Astrocyte (in vitro differentiated cells and primary cell): Measurements from ENCODE around the gene C10orf143. TPM values are rescaled to one million over a fixed set of nuclear protein-coding genes. Genes with fewer than 3 reads are reported as not detected.

Experiments used
- DNase-seq: peaks from one replicate; pipeline ENCODE4 v3.0.0-alpha.2; 2010; ENCODE audit warnings: low read depth
- FAIRE-seq: peaks from 2 replicates; lab custom pipeline; 2011; peaks lifted over from hg19 to GRCh38; lab: Jason Lieb, UNC
- H2AFZ ChIP-seq: 2 replicates; pipeline ENCODE4 v1.6.0; 2012; ENCODE audit warnings: low read depth, low read length, inconsistent platforms
- H3K27ac ChIP-seq: 2 replicates; pipeline ENCODE4 v1.5.1; 2011; ENCODE audit warnings: low read depth, low read length, inconsistent platforms
- H3K27me3 ChIP-seq: 2 replicates; pipeline ENCODE4 v1.6.0; 2011; ENCODE audit warnings: low read length, inconsistent platforms; ENCODE audit not compliant: insufficient read depth
- H3K36me3 ChIP-seq: 2 replicates; pipeline ENCODE4 v1.5.1; 2011; ENCODE audit warnings: low read length, inconsistent platforms; ENCODE audit not compliant: insufficient read depth
- H3K4me1 ChIP-seq: 2 replicates; pipeline ENCODE4 v1.5.1; 2011; ENCODE audit warnings: low read length, inconsistent platforms; ENCODE audit not compliant: insufficient read depth
- H3K4me2 ChIP-seq: 2 replicates; pipeline ENCODE4 v1.6.0; 2012; ENCODE audit warnings: low read length, inconsistent platforms
- H3K4me3 ChIP-seq: 2 replicates; pipeline ENCODE4 v1.5.1; 2011; ENCODE audit warnings: low read depth, mild to moderate bottlenecking, low read length, inconsistent platforms; ENCODE audit not compliant: insufficient read depth
- H3K79me2 ChIP-seq: 2 replicates; pipeline ENCODE4 v1.6.0; 2012; ENCODE audit warnings: mild to moderate bottlenecking, low read length, inconsistent platforms; ENCODE audit not compliant: insufficient read depth
- H3K9ac ChIP-seq: 2 replicates; pipeline ENCODE4 v1.6.0; 2012; ENCODE audit warnings: mild to moderate bottlenecking, low read length, inconsistent platforms
- H3K9me3 ChIP-seq: 2 replicates; pipeline ENCODE4 v1.5.1; 2012; ENCODE audit warnings: low read depth, mild to moderate bottlenecking, low read length, inconsistent platforms; ENCODE audit not compliant: insufficient read depth
- H4K20me1 ChIP-seq: 2 replicates; pipeline ENCODE4 v1.6.0; 2012; ENCODE audit warnings: low read length, inconsistent platforms; ENCODE audit not compliant: insufficient read depth
- H3K27ac Mint-ChIP-seq: one replicate; pipeline ENCODE4 v1.8.0; 2021; ENCODE audit warnings: mild to moderate bottlenecking, mixed read lengths; ENCODE audit not compliant: unreplicated experiment
- H3K27me3 Mint-ChIP-seq: one replicate; pipeline ENCODE4 v1.8.0; 2021; ENCODE audit warnings: low read depth, mixed read lengths; ENCODE audit not compliant: unreplicated experiment
- H3K36me3 Mint-ChIP-seq: one replicate; pipeline ENCODE4 v1.8.0; 2021; ENCODE audit warnings: low read depth, mixed read lengths; ENCODE audit not compliant: unreplicated experiment
- H3K4me1 Mint-ChIP-seq: one replicate; pipeline ENCODE4 v1.8.0; 2021; ENCODE audit warnings: low read depth, mixed read lengths; ENCODE audit not compliant: unreplicated experiment
- H3K4me3 Mint-ChIP-seq: one replicate; pipeline ENCODE4 v1.8.0; 2021; ENCODE audit warnings: mild to moderate bottlenecking, moderate library complexity, mixed read lengths; ENCODE audit not compliant: unreplicated experiment
- H3K9me3 Mint-ChIP-seq: one replicate; pipeline ENCODE4 v1.8.0; 2021; ENCODE audit warnings: mild to moderate bottlenecking, mixed read lengths; ENCODE audit not compliant: unreplicated experiment
- EZH2 ChIP-seq: IDR thresholded peaks from 2 replicates; pipeline ENCODE4 v1.6.1; 2012; ENCODE audit warnings: mild to moderate bottlenecking, low read length, inconsistent platforms; ENCODE audit not compliant: insufficient read depth
- total RNA-seq: library from RNA; stranded (reverse); gene quantifications from 2 replicates; pipeline ENCODE4 v1.2.1, GENCODE V29; 2021
- TF ChIP-seq, protein P1 (sequence below): IDR thresholded peaks from 2 replicates; pipeline ENCODE4 v1.5.1; 2011; ENCODE audit warnings: low read depth, mild to moderate bottlenecking, inconsistent platforms, low read length, moderate library complexity; ENCODE audit not compliant: insufficient read depth

Gene C10orf143
- total RNA-seq, 1 donor from 2014 or later: 0.73 TPM

DNA sequence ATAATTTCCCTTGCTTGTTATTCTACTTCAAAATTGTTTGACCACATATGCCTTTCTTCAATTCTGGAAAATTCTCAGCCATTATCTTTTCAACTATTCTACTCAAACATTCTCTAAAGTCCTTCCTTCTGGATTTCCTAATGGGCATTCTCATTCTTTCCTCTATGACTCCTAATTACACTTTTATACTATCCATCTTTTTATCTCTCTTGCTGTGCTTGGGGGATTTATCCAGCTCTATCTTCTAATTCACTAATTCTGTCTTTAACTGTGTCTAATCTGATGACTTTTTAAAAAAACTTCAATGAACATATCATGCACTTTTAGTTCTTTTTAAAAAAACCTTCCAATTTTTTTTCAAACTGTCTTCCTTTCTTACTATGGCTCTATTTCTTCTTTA, 38.4 kb downstream of the C10orf143 start:
- H3K27me3 ChIP-seq: no peaks in the 10 kb centered on the region
- H3K9me3 Mint-ChIP-seq: no peaks in the 10 kb centered on the region
- no peaks in the 10 kb centered on the region for H3K4me1 ChIP-seq
- no peaks in the 10 kb centered on the region for H3K36me3 ChIP-seq
- no peak overlapping the region for H2AFZ ChIP-seq
- no peak overlapping the region for H3K27ac Mint-ChIP-seq
- DNase-seq (no peak), FAIRE-seq (no peak)
- no peaks in the 10 kb centered on the region for H3K36me3 Mint-ChIP-seq
- H4K20me1 ChIP-seq: no peaks in the 10 kb centered on the region
- no peaks in the 10 kb centered on the region for H3K79me2 ChIP-seq
- H3K4me1 Mint-ChIP-seq: no peaks in the 10 kb centered on the region
- H3K4me3 Mint-ChIP-seq: no peak overlapping the region
- no peak overlapping the region for H3K9ac ChIP-seq
- no peak overlapping the region for H3K4me3 ChIP-seq
- peaks cover 3% of the 10 kb centered on the region for H3K27me3 Mint-ChIP-seq
- H3K9me3 ChIP-seq: no peaks in the 10 kb centered on the region
- no peak overlapping the region for H3K4me2 ChIP-seq
- no peak overlapping the region for H3K27ac ChIP-seq
- TF ChIP-seq EZH2: no peak
- TF ChIP-seq, protein P1, sequence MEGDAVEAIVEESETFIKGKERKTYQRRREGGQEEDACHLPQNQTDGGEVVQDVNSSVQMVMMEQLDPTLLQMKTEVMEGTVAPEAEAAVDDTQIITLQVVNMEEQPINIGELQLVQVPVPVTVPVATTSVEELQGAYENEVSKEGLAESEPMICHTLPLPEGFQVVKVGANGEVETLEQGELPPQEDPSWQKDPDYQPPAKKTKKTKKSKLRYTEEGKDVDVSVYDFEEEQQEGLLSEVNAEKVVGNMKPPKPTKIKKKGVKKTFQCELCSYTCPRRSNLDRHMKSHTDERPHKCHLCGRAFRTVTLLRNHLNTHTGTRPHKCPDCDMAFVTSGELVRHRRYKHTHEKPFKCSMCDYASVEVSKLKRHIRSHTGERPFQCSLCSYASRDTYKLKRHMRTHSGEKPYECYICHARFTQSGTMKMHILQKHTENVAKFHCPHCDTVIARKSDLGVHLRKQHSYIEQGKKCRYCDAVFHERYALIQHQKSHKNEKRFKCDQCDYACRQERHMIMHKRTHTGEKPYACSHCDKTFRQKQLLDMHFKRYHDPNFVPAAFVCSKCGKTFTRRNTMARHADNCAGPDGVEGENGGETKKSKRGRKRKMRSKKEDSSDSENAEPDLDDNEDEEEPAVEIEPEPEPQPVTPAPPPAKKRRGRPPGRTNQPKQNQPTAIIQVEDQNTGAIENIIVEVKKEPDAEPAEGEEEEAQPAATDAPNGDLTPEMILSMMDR: no peak

DNA sequence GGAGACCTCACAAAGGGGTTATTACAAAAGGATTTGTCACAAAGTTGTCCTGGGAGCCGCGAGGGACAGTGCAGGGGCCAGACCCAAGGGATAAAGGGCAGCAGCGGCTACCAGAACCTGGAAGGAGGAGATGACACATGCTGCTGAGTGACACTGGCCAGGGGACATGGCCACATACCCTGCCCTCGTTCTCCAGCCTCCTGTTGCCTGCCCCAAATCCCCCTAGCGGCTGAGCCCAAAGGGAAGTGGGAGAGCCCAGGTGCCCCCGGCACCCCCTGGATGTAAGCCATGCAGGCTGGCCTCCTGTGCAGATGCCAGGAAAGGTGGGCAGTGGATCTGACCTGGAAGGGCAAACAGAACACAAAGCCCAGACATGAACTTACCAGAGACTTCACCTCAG, 42.7 kb downstream of the C10orf143 start:
- no peaks in the 10 kb centered on the region for H4K20me1 ChIP-seq
- no peaks in the 10 kb centered on the region for H3K36me3 ChIP-seq
- no peak overlapping the region for H3K27ac ChIP-seq
- no peaks in the 10 kb centered on the region for H3K4me1 ChIP-seq
- no peak overlapping the region for H3K9ac ChIP-seq
- H2AFZ ChIP-seq: no peak overlapping the region
- no peaks in the 10 kb centered on the region for H3K36me3 Mint-ChIP-seq
- no peak overlapping the region for H3K4me3 Mint-ChIP-seq
- H3K4me1 Mint-ChIP-seq: no peaks in the 10 kb centered on the region
- no peak overlapping the region for H3K4me3 ChIP-seq
- no peaks in the 10 kb centered on the region for H3K9me3 ChIP-seq
- no peaks in the 10 kb centered on the region for H3K9me3 Mint-ChIP-seq
- no peak overlapping the region for H3K4me2 ChIP-seq
- no peak for DNase-seq
- no peak for TF ChIP-seq EZH2
- TF ChIP-seq, protein P1: no peak
- H3K27me3 ChIP-seq: no peaks in the 10 kb centered on the region
- peaks cover 7% of the 10 kb centered on the region for H3K27me3 Mint-ChIP-seq
- H3K27ac Mint-ChIP-seq: no peak overlapping the region
- FAIRE-seq: no peak
- H3K79me2 ChIP-seq: no peaks in the 10 kb centered on the region

DNA sequence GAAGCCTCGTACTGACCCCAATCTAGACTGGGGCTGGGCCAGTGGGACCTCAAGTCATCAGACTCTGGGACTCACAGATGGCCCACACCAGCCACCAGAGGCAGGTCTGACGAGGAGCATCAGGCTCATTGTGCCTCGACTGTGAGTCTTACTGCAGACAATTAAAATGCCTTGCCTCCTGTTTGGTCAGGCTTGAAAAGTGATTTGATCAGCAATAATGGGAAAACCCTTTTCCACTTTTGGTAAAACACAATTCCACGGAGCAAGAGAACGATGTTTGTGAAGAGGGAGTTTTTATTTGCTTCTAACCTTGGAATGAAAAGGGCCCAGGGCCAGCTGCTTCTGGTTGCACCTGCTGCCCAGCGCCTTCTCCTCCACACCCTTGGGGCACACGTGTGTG, 43.9 kb downstream of the C10orf143 start:
- no peaks in the 10 kb centered on the region for H3K79me2 ChIP-seq
- FAIRE-seq (no peak), DNase-seq (no peak)
- TF ChIP-seq, protein P1: no peak
- TF ChIP-seq EZH2: no peak
- H3K4me1 Mint-ChIP-seq: no peaks in the 10 kb centered on the region
- H3K36me3 ChIP-seq: no peaks in the 10 kb centered on the region
- H2AFZ ChIP-seq: no peak overlapping the region
- peaks cover 2% of the 10 kb centered on the region for H3K9me3 Mint-ChIP-seq
- H3K9ac ChIP-seq: no peak overlapping the region
- H3K27ac ChIP-seq: no peak overlapping the region
- no peaks in the 10 kb centered on the region for H3K36me3 Mint-ChIP-seq
- no peak overlapping the region for H3K4me3 Mint-ChIP-seq
- H3K4me1 ChIP-seq: no peaks in the 10 kb centered on the region
- no peaks in the 10 kb centered on the region for H3K9me3 ChIP-seq
- no peaks in the 10 kb centered on the region for H4K20me1 ChIP-seq
- no peak overlapping the region for H3K27ac Mint-ChIP-seq
- H3K27me3 Mint-ChIP-seq: peaks cover 12% of the 10 kb centered on the region
- no peak overlapping the region for H3K4me2 ChIP-seq
- H3K4me3 ChIP-seq: no peak overlapping the region
- no peaks in the 10 kb centered on the region for H3K27me3 ChIP-seq
